Erythroblast (primary cell): Measurements from ENCODE around the gene LCN12.

ENCODE experiments used
- GATA1 ChIP-seq: IDR thresholded peaks from 2 replicates; pipeline ENCODE4 v1.6.1; 2011; ENCODE audit warnings: low read depth, mild to moderate bottlenecking, control low read depth, low read length, moderate library complexity
- POLR2A ChIP-seq: IDR thresholded peaks from 2 replicates; pipeline ENCODE4 v1.6.1; 2011; ENCODE audit warnings: mild to moderate bottlenecking, low read length

- TF ChIP-seq POLR2A (no peak), GATA1 (no peak)
These were observed 13.9 kb downstream of the LCN12 start for GRCh38 chr9:136965771-136966484.
